Measurements from ENCODE around the gene NTN1. TPM values are rescaled to one million over a fixed set of nuclear protein-coding genes. Genes with fewer than 3 reads are reported as not detected.
A peak's percentile ranks its signal among the peaks of the same experiment; 100 is the strongest.

NTN1 gene
- polyA plus RNA-seq, 3 donors = 0.03 to 0.04 TPM; not detected in 1

DNA sequence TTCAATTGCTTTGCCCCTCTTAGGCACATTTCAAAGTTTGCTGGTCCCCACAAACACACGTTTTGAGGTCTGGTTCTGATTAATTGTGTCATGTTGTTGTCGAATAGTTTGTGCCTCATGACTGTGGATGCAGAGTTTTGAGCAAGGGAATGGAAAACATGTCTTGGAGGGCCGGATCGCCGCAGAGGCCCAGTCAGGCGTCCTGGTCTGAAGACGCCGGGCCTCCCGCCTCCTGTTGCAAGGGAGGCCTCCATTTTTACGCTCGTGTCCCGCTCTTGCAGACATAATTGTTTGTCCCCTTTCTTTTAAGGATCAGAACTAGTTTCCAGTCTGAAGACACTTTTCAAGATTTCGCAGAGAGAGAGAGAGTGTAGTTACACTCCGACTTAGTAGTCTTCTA, 3.2 kb downstream of the NTN1 start:
- Mint-ChIP-seq H3K4me3 (peak overlapping the region in 1 of 2 donors; percentile 77), H3K27me3 (ENCODE audit: low read depth in 3 of 3) (peaks cover 58 to 67% (median 60%) of the 10 kb centered on the region in 3 donors), H3K9me3 (peaks cover 0 to 11% (median 5%) of the 10 kb centered on the region in 7 donors), H3K4me1 (peaks cover 16% of the 10 kb centered on the region), H3K27ac (no peak overlapping the region), H3K36me3 (peaks cover 3 to 9% of the 10 kb centered on the region in 2 donors)
- H3K9me3 ChIP-seq (replicated peaks in 1 of 2; ENCODE audit: control insufficient read depth in 1 of 2, insufficient read depth in 1 of 2, low read length in 2 of 2) = peaks cover 0 to 18% of the 10 kb centered on the region in 2 donors
- H3K27me3 ChIP-seq (ENCODE audit: control insufficient read depth in 2 of 2, insufficient read depth in 2 of 2, low read length in 2 of 2) = peaks cover 47 to 56% of the 10 kb centered on the region in 2 donors
- TF ChIP-seq, protein P1, sequence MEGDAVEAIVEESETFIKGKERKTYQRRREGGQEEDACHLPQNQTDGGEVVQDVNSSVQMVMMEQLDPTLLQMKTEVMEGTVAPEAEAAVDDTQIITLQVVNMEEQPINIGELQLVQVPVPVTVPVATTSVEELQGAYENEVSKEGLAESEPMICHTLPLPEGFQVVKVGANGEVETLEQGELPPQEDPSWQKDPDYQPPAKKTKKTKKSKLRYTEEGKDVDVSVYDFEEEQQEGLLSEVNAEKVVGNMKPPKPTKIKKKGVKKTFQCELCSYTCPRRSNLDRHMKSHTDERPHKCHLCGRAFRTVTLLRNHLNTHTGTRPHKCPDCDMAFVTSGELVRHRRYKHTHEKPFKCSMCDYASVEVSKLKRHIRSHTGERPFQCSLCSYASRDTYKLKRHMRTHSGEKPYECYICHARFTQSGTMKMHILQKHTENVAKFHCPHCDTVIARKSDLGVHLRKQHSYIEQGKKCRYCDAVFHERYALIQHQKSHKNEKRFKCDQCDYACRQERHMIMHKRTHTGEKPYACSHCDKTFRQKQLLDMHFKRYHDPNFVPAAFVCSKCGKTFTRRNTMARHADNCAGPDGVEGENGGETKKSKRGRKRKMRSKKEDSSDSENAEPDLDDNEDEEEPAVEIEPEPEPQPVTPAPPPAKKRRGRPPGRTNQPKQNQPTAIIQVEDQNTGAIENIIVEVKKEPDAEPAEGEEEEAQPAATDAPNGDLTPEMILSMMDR (IDR thresholded peaks at IDR 0.05) = no peak
- 45% methylated on average over 9 of the region's 14 CpGs for WGBS (ENCODE audit: insufficient coverage)
- peaks cover 14 to 29% of the 10 kb centered on the region in 2 donors for H3K4me1 ChIP-seq (ENCODE audit: control insufficient read depth in 1 of 2, insufficient read depth in 2 of 2, low read length in 2 of 2)
- H4K20me1 ChIP-seq (ENCODE audit: insufficient read depth, low read length) = no peaks in the 10 kb centered on the region
- no peak overlapping the region for H3K27ac ChIP-seq (ENCODE audit: low read depth in 1 of 2, low read length in 2 of 2)
- no peak overlapping the region for H3K4me2 ChIP-seq (replicated peaks; ENCODE audit: extremely low read depth, low read length, poor library complexity, severe bottlenecking)
- no peaks in the 10 kb centered on the region for H3K36me3 ChIP-seq (replicated peaks in 1 of 2; ENCODE audit: control insufficient read depth in 1 of 2, insufficient read depth in 2 of 2, low read length in 2 of 2)
- no peak overlapping the region for H2AFZ ChIP-seq (ENCODE audit: insufficient read depth, low read depth, low read length, poor library complexity, severe bottlenecking)
- no peak overlapping the region for H3K9ac ChIP-seq (ENCODE audit: insufficient read depth, low read length, poor library complexity, severe bottlenecking)
- no peak overlapping the region for H3K4me3 ChIP-seq (replicated peaks in 1 of 3; ENCODE audit: low read depth in 2 of 3, low read length in 3 of 3)
- intact Hi-C loops (cut with micrococcal nuclease) = no loop called here
- no peaks in the 10 kb centered on the region for H3K79me2 ChIP-seq (ENCODE audit: insufficient read depth, low read length)
- DNase-seq = no peak

DNA sequence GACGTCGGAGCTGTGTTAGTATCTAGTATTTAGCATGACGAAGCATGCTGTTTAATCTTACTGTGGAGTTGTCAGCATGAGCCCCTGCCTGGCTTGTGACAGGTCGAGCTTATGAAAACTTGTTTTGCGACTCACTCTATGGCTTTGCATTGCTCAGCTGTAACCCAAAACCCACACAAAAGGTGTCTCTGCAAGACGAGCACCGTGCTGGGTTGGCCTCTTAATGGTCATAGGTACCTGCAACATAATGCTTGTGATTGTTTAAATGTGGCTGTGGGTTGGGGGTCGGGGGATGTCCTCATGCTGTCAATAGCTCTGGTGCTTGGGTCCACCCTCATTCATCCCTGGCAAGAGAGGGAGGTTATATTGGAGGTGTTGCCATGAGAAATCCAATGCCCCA, 5.4 kb downstream of the NTN1 start:
- no peaks in the 10 kb centered on the region for H3K79me2 ChIP-seq (ENCODE audit: insufficient read depth, low read length)
- peaks cover 49 to 62% (median 49%) of the 10 kb centered on the region in 3 donors for H3K27me3 Mint-ChIP-seq (ENCODE audit: low read depth in 3 of 3)
- no peak overlapping the region for H3K27ac ChIP-seq (ENCODE audit: low read depth in 1 of 2, low read length in 2 of 2)
- H4K20me1 ChIP-seq (ENCODE audit: insufficient read depth, low read length) = no peaks in the 10 kb centered on the region
- H3K9me3 Mint-ChIP-seq = peaks cover 0 to 6% (median 4%) of the 10 kb centered on the region in 7 donors
- no peak overlapping the region for H3K4me2 ChIP-seq (replicated peaks; ENCODE audit: extremely low read depth, low read length, poor library complexity, severe bottlenecking)
- H3K27ac Mint-ChIP-seq = no peak overlapping the region
- peak overlapping the region in 1 of 2 donors; percentile 40 for H3K4me3 Mint-ChIP-seq
- H3K36me3 ChIP-seq (replicated peaks in 1 of 2; ENCODE audit: control insufficient read depth in 1 of 2, insufficient read depth in 2 of 2, low read length in 2 of 2) = no peaks in the 10 kb centered on the region
- H3K9me3 ChIP-seq (replicated peaks in 1 of 2; ENCODE audit: control insufficient read depth in 1 of 2, insufficient read depth in 1 of 2, low read length in 2 of 2) = peaks cover 0 to 10% of the 10 kb centered on the region in 2 donors
- H3K9ac ChIP-seq (ENCODE audit: insufficient read depth, low read length, poor library complexity, severe bottlenecking) = no peak overlapping the region
- TF ChIP-seq, protein P1 (IDR thresholded peaks at IDR 0.05) = no peak
- no peak overlapping the region for H3K4me3 ChIP-seq (replicated peaks in 1 of 3; ENCODE audit: low read depth in 2 of 3, low read length in 3 of 3)
- DNase-seq = no peak
- intact Hi-C loops (cut with micrococcal nuclease) = no loop called here
- peaks cover 7 to 17% of the 10 kb centered on the region in 2 donors for H3K4me1 ChIP-seq (ENCODE audit: control insufficient read depth in 1 of 2, insufficient read depth in 2 of 2, low read length in 2 of 2)
- WGBS (ENCODE audit: insufficient coverage) = 96% methylated on average over 4 of the region's 8 CpGs
- H3K36me3 Mint-ChIP-seq = peaks cover 3 to 9% of the 10 kb centered on the region in 2 donors
- H2AFZ ChIP-seq (ENCODE audit: insufficient read depth, low read depth, low read length, poor library complexity, severe bottlenecking) = no peak overlapping the region
- H3K27me3 ChIP-seq (ENCODE audit: control insufficient read depth in 2 of 2, insufficient read depth in 2 of 2, low read length in 2 of 2) = peaks cover 32 to 40% of the 10 kb centered on the region in 2 donors
- H3K4me1 Mint-ChIP-seq = peaks cover 10% of the 10 kb centered on the region
